PC-3 (cell line): ENCODE results near the gene HEXD. TPM values are rescaled to one million over a fixed set of nuclear protein-coding genes. Genes with fewer than 3 reads are reported as not detected.
"Not testable (repeated sequence)": the region's sequence is repeated elsewhere in the genome, so short reads cannot be mapped to it uniquely, and the experiment has no call there.

Experiments used
- ATAC-seq: fragments of 200-7000 bp; cut with Tn5 transposase; 2 replicates; pipeline ENCODE4 v1.9.1; 2020; ENCODE audit warnings: mild to moderate bottlenecking, moderate library complexity
- BruUV-seq: library from RNA; stranded (reverse); fragments of 400-500 nt; replicated peaks from 2 replicates; lab custom pipeline; 2021; lab: Mats Ljungman, UMichigan
- CTCF ChIA-PET: fragments of 300-600 bp; sonication (Branson Sonifier 250); formaldehyde crosslinking; loops from one replicate; lab custom pipeline; 2022; ENCODE audit warnings: antibody characterized with exemption; lab: Charles Lee
- POLR2A ChIA-PET: fragments of 300-600 bp; sonication (Branson Sonifier 250); formaldehyde crosslinking; loops from one replicate; lab custom pipeline; 2022; ENCODE audit warnings: antibody characterized with exemption; ENCODE audit not compliant: unreplicated experiment; lab: Charles Lee
- DNase-seq: peaks from one replicate; pipeline ENCODE4 v3.0.0-alpha.2; 2015
- H2AFZ ChIP-seq: fragments of 300-600 bp; sonication (generic); 2 replicates; pipeline ENCODE4 v1.6.0; 2016; ENCODE audit warnings: antibody characterized with exemption, low read length
- H3F3A ChIP-seq: fragments of 300-600 bp; sonication (generic); one replicate; pipeline ENCODE4 v1.6.0; 2017; ENCODE audit warnings: antibody characterized with exemption, low read length, control low read depth, mild to moderate bottlenecking; ENCODE audit not compliant: unreplicated experiment
- H3K27ac ChIP-seq: fragments of 300-600 bp; sonication (generic); 2 replicates; pipeline ENCODE4 v1.5.1; 2016; ENCODE audit warnings: mild to moderate bottlenecking, low read length
- H3K27me3 ChIP-seq: fragments of 300-600 bp; sonication (generic); 2 replicates; pipeline ENCODE4 v1.6.1; 2016; ENCODE audit warnings: low read length, mixed read lengths
- H3K36me3 ChIP-seq: fragments of 300-600 bp; sonication (generic); 2 replicates; pipeline ENCODE4 v1.6.1; 2016; ENCODE audit warnings: low read depth, mixed run types, low read length, mixed read lengths
- H3K4me1 ChIP-seq: fragments of 300-600 bp; sonication (generic); 2 replicates; pipeline ENCODE4 v1.5.1; 2016; ENCODE audit warnings: low read length; ENCODE audit not compliant: insufficient read depth
- H3K4me2 ChIP-seq: fragments of 300-600 bp; sonication (generic); 2 replicates; pipeline ENCODE4 v1.6.0; 2016; ENCODE audit warnings: low read length
- H3K4me3 ChIP-seq: fragments of 300-600 bp; sonication (generic); 2 replicates; pipeline ENCODE4 v1.5.1; 2016; ENCODE audit warnings: mild to moderate bottlenecking, low read length, mixed read lengths
- H3K79me2 ChIP-seq: fragments of 300-600 bp; sonication (generic); 2 replicates; pipeline ENCODE4 v1.6.1; 2017; ENCODE audit warnings: low read length, mixed read lengths
- H3K9ac ChIP-seq: fragments of 300-600 bp; sonication (generic); 2 replicates; pipeline ENCODE4 v1.6.0; 2016; ENCODE audit warnings: mild to moderate bottlenecking, low read length
- H3K9me2 ChIP-seq: fragments of 300-600 bp; sonication (generic); replicated peaks from 2 replicates; pipeline ENCODE4 v1.6.1; 2016; ENCODE audit warnings: mixed run types, low read length, mixed read lengths
- H3K9me3 ChIP-seq: fragments of 300-600 bp; sonication (generic); 2 replicates; pipeline ENCODE4 v1.6.1; 2016; ENCODE audit warnings: low read length, mixed read lengths
- H4K20me1 ChIP-seq: fragments of 300-600 bp; sonication (generic); 2 replicates; pipeline ENCODE4 v1.6.1; 2016; ENCODE audit warnings: low read length, mixed read lengths
- CTCF ChIP-seq: fragments of 300-600 bp; sonication (generic); conservative IDR thresholded peaks from 2 replicates; pipeline ENCODE4 v1.5.1; 2017; ENCODE audit warnings: antibody characterized with exemption, low read depth, mild to moderate bottlenecking, low read length
- EZH2 ChIP-seq: fragments of 300-600 bp; sonication (generic); IDR thresholded peaks from one replicate; pipeline ENCODE4 v1.6.1; 2017; ENCODE audit warnings: antibody characterized with exemption, mild to moderate bottlenecking, low read length; ENCODE audit not compliant: unreplicated experiment
- EZH2phosphoT487 ChIP-seq: fragments of 300-600 bp; sonication (generic); IDR thresholded peaks from 2 replicates; pipeline ENCODE4 v1.6.1; 2018; ENCODE audit warnings: mild to moderate bottlenecking, antibody characterized with exemption, low read length, borderline replicate concordance
- intact Hi-C: fragments of 100-400 bp; cut with micrococcal nuclease; formaldehyde crosslinking; loops from 2 replicates; pipeline ENCODE4 v1.9.0; 2023
- total RNA-seq: library from RNA; depleted of rRNA; stranded (reverse); fragments of >200 nt; gene quantifications from 2 replicates; pipeline ENCODE4 v1.2.3, GENCODE V29; 2014

Gene HEXD
- total RNA-seq, 1 experiment from 2014 or later = 12.7 TPM

GRCh38 chr17:82410014-82410716, 8.0 kb upstream of the HEXD start:
- CTCF ChIA-PET = no interaction called here
- intact Hi-C loops = loop anchor here (5.0 to 10.0 kb wide), 2 partner anchors 58 to 85 kb away; no protein-coding TSS in a partner anchor

GRCh38 chr17:82411396-82412053, 6.6 kb upstream of the HEXD start:
- Histone ChIP-seq H3K4me2 (no peak overlapping the region), H3K9me2 (no peaks in the 10 kb centered on the region), H3K79me2 (peaks cover 14% of the 10 kb centered on the region; the same call in 1 of the 2 replicates), H3K4me1 (no peaks in the 10 kb centered on the region), H3K9ac (no peak overlapping the region), H3K36me3 (no peaks in the 10 kb centered on the region), H3K9me3 (no peaks in the 10 kb centered on the region), H4K20me1 (peaks cover 16% of the 10 kb centered on the region; the same call in 1 of the 2 replicates), H3K27me3 (no peaks in the 10 kb centered on the region), H3K4me3 (no peak overlapping the region), H3F3A (no peaks in the 10 kb centered on the region), H3K27ac (no peak overlapping the region), H2AFZ (no peak overlapping the region)
- DNase-seq = no peak
- ATAC-seq = no peak
- POLR2A ChIA-PET = no interaction called here
- intact Hi-C loops = loop anchor here (5.0 to 10.0 kb wide), 2 partner anchors 59 to 83 kb away; no protein-coding TSS in a partner anchor
- TF ChIP-seq CTCF (no peak), EZH2 (no peak)
- CTCF ChIA-PET = no interaction called here
- no TSS peak for BruUV-seq

More at GRCh38 chr17:82410014-82410716, 8.0 kb upstream of the HEXD start:
- H3K4me3 ChIP-seq = no peak overlapping the region
- H3K4me1 ChIP-seq = no peaks in the 10 kb centered on the region
- H2AFZ ChIP-seq = no peak overlapping the region
- no peak overlapping the region for H3K9ac ChIP-seq
- no peaks in the 10 kb centered on the region; the same call in 1 of the 2 replicates for H3K36me3 ChIP-seq
- peaks cover 10% of the 10 kb centered on the region; the same call in 1 of the 2 replicates for H4K20me1 ChIP-seq
- POLR2A ChIA-PET = interaction anchor here (0.7 kb wide), 1 partner anchor 36 kb away, joined by 19 read pairs; no protein-coding TSS in a partner anchor
- H3K27me3 ChIP-seq = no peaks in the 10 kb centered on the region
- H3F3A ChIP-seq = no peaks in the 10 kb centered on the region
- ATAC-seq = no peak
- H3K9me2 ChIP-seq = no peaks in the 10 kb centered on the region
- no peak overlapping the region for H3K4me2 ChIP-seq
- DNase-seq = no peak
- no peaks in the 10 kb centered on the region for H3K9me3 ChIP-seq
- BruUV-seq = no TSS peak
- H3K79me2 ChIP-seq = peaks cover 14% of the 10 kb centered on the region; the same call in 1 of the 2 replicates
- no peak for TF ChIP-seq EZH2
- TF ChIP-seq CTCF = no peak
- TF ChIP-seq EZH2phosphoT487 = no peak
- H3K27ac ChIP-seq = no peak overlapping the region

GRCh38 chr17:82412081-82412480, 6.1 kb upstream of the HEXD start:
- H3K4me1 ChIP-seq, H3K9me3 ChIP-seq, CTCF ChIA-PET, BruUV-seq, POLR2A ChIA-PET, H3K9ac ChIP-seq, H3K4me3 ChIP-seq, H3K9me2 ChIP-seq, ATAC-seq, H3F3A ChIP-seq, H3K36me3 ChIP-seq, H3K27ac ChIP-seq, DNase-seq, H2AFZ ChIP-seq, H3K27me3 ChIP-seq, H3K4me2 ChIP-seq: not testable (repeated sequence)
- Histone ChIP-seq H4K20me1 (peaks cover 16% of the 10 kb centered on the region; the same call in 1 of the 2 replicates), H3K79me2 (peaks cover 14% of the 10 kb centered on the region)
- intact Hi-C loops = loop anchor here (5.0 to 10.0 kb wide), 2 partner anchors 60 to 83 kb away; no protein-coding TSS in a partner anchor
